GM23338 (cell line): ENCODE data around the gene SNX11.

Experiments
- CREB1 ChIP-seq: fragments of 250-450 bp; sonication (Bioruptor Pico); IDR thresholded peaks from 2 replicates; pipeline ENCODE4 v1.5.0; 2020; ENCODE audit warnings: low read depth, mild to moderate bottlenecking, moderate library complexity
- CTCF ChIP-seq, 2 experiments: fragments of 200-600 bp in 1 of 2; sonication (generic) in 1 of 2; conservative IDR thresholded peaks; 2 replicates each; pipeline versions ENCODE4 v1.5.1 to v1.6.1; 2016 to 2017; ENCODE audit warnings: antibody characterized with exemption in 2 of 2, low read depth in 2 of 2, mild to moderate bottlenecking in 2 of 2, moderate library complexity in 1 of 2
- EZH2 ChIP-seq: fragments of 200-600 bp; sonication (generic); IDR thresholded peaks from one replicate; pipeline ENCODE4 v1.8.0; 2017; ENCODE audit warnings: antibody characterized with exemption, mild to moderate bottlenecking, low read depth; ENCODE audit not compliant: unreplicated experiment
- POLR2AphosphoS5 ChIP-seq: IDR thresholded peaks from 2 replicates; pipeline ENCODE4 v1.6.1; 2016; ENCODE audit warnings: antibody characterized with exemption, low read depth

- TF ChIP-seq CTCF (conservative IDR thresholded peaks at IDR 0.05; ENCODE audit: low read depth in 2 of 2) (peak; percentile 76 to 85), EZH2 (no peak), POLR2AphosphoS5 (no peak), CREB1 (no peak)
Measured at GRCh38 chr17:48153691-48154358, 46.3 kb downstream of the SNX11 start.
